ENCODE data around the gene PAPPA2. TPM values are rescaled to one million over a fixed set of nuclear protein-coding genes. Genes with fewer than 3 reads are reported as not detected.

PAPPA2 gene
- total and polyA plus RNA-seq, 2 donors (not counting 1 experiment from before 2014, with no cell fraction given), result not detected

DNA sequence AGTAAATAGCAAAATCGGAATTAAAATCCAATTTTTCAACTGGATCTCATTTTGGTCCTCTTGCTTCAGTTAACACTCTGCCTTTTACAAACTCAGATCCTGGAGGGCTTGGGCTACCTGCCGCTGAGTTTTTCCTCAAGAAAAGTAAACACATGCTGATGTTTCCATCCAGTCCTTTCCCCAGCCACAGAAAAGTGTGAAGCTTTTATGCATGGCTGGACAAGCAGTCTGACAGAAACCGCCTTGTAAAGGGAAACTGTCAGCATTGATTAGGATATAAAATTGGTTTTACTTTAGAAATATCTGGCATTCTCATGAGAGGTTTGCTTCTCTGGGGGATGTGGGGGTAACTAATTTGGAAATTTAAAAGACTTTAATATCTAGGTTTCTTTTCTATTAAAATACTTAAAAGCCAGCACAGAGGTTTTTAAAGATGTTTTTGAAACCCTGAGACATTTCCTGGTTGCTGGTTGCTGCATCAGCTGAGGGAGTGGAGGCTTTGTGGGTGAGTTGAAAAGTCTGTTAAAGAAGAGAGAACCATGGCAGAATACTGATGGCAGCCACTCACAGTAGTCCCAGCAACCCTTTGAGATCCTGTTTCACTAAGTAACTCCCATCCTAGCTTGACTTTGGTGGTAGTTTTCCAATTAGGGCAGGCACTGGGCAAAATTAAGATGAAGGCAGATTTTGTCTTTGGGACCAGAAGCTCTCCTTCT lies 238.3 kb downstream of the PAPPA2 start:
- DNase-seq (no peak), ATAC-seq (ENCODE audit: low read depth) (no peak)
- Histone ChIP-seq H3K79me2 (ENCODE audit: control insufficient read depth, insufficient read depth, low read length) (no peaks in the 10 kb centered on the region), H3K4me2 (replicated peaks; ENCODE audit: low read depth, low read length, poor library complexity, severe bottlenecking) (no peak overlapping the region), H3K27ac (ENCODE audit: low read length in 2 of 2) (no peak overlapping the region), H3K27me3 (replicated peaks in 1 of 4; ENCODE audit: control extremely low read depth in 1 of 4, control insufficient read depth in 3 of 4, insufficient read depth in 4 of 4, low read length in 3 of 4) (peaks cover 0 to 4% (median 0%) of the 10 kb centered on the region in 4 experiments), H3K4me1 (ENCODE audit: control insufficient read depth in 2 of 2, insufficient read depth in 2 of 2, low read length in 2 of 2) (no peaks in the 10 kb centered on the region), H3K9ac (ENCODE audit: low read length) (no peak overlapping the region), H3K9me3 (ENCODE audit: control extremely low read depth in 1 of 3, control insufficient read depth in 2 of 3, insufficient read depth in 1 of 3, low read length in 2 of 3) (no peaks in the 10 kb centered on the region), H3K4me3 (ENCODE audit: control extremely low read depth in 1 of 5, extremely low read depth in 1 of 5, insufficient read depth in 1 of 5, low read depth in 2 of 5, low read length in 4 of 5) (no peak overlapping the region), H4K20me1 (ENCODE audit: control insufficient read depth, insufficient read depth, low read length, poor library complexity, severe bottlenecking) (no peaks in the 10 kb centered on the region), H2AFZ (ENCODE audit: insufficient read depth, low read depth, low read length, poor library complexity, severe bottlenecking) (no peak overlapping the region), H3K36me3 (replicated peaks in 1 of 2; ENCODE audit: control extremely low read depth in 1 of 2, control insufficient read depth in 1 of 2, extremely low read depth in 1 of 2, insufficient read depth in 2 of 2, low read length in 1 of 2) (no peaks in the 10 kb centered on the region)
- POLR2A ChIA-PET, result no interaction called here
- H3K9me3 Mint-ChIP-seq (ENCODE audit: insufficient read depth), result no peaks in the 10 kb centered on the region
- TF ChIP-seq, protein P1, sequence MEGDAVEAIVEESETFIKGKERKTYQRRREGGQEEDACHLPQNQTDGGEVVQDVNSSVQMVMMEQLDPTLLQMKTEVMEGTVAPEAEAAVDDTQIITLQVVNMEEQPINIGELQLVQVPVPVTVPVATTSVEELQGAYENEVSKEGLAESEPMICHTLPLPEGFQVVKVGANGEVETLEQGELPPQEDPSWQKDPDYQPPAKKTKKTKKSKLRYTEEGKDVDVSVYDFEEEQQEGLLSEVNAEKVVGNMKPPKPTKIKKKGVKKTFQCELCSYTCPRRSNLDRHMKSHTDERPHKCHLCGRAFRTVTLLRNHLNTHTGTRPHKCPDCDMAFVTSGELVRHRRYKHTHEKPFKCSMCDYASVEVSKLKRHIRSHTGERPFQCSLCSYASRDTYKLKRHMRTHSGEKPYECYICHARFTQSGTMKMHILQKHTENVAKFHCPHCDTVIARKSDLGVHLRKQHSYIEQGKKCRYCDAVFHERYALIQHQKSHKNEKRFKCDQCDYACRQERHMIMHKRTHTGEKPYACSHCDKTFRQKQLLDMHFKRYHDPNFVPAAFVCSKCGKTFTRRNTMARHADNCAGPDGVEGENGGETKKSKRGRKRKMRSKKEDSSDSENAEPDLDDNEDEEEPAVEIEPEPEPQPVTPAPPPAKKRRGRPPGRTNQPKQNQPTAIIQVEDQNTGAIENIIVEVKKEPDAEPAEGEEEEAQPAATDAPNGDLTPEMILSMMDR (IDR thresholded peaks at IDR 0.05), result no peak
- TF ChIP-seq EZH2 (IDR thresholded peaks at IDR 0.05; ENCODE audit: borderline replicate concordance, insufficient read depth, low read depth, low read length, poor library complexity, severe bottlenecking), result no peak
- CTCF ChIA-PET, result interaction anchor here (1.4 kb wide), 1 partner anchor 10 kb away, joined by 4 read pairs; no protein-coding TSS in a partner anchor
- no peak overlapping the region for H3K27ac Mint-ChIP-seq
- H3K4me1 Mint-ChIP-seq, result no peaks in the 10 kb centered on the region
- 73% methylated on average over 2 of the region's 3 CpGs for WGBS (ENCODE audit: insufficient coverage)
- intact Hi-C loops (cut with micrococcal nuclease), result no loop called here
- no peak overlapping the region for H3K4me3 Mint-ChIP-seq
- peaks cover 13% of the 10 kb centered on the region for H3K27me3 Mint-ChIP-seq

DNA sequence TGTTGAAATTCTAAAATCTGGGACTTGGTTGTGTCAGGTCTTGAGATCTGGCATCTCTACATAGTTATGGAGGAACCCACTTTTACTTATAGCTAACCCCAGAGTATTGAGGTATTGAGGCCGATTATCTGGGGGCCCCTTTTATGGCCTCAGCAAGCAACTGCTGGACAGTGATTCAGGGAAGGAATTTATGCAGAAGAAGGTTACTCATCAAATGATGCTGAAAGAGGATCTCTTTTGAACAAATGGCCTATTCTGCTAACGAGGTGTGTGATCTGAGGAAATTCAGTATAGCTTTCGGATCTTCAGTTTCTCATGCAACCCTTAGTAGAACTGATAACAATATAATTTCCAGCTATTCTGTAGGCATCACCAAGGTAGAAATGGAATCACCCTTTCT lies 239.9 kb downstream of the PAPPA2 start:
- Mint-ChIP-seq H3K4me3 (no peak overlapping the region), H3K27me3 (peaks cover 16% of the 10 kb centered on the region), H3K9me3 (ENCODE audit: insufficient read depth) (no peaks in the 10 kb centered on the region), H3K27ac (no peak overlapping the region), H3K4me1 (no peaks in the 10 kb centered on the region)
- Histone ChIP-seq H2AFZ (ENCODE audit: insufficient read depth, low read depth, low read length, poor library complexity, severe bottlenecking) (no peak overlapping the region), H3K4me3 (ENCODE audit: control extremely low read depth in 1 of 5, extremely low read depth in 1 of 5, insufficient read depth in 1 of 5, low read depth in 2 of 5, low read length in 4 of 5) (no peak overlapping the region), H3K36me3 (replicated peaks in 1 of 2; ENCODE audit: control extremely low read depth in 1 of 2, control insufficient read depth in 1 of 2, extremely low read depth in 1 of 2, insufficient read depth in 2 of 2, low read length in 1 of 2) (no peaks in the 10 kb centered on the region), H3K9ac (ENCODE audit: low read length) (no peak overlapping the region), H3K9me3 (ENCODE audit: control extremely low read depth in 1 of 3, control insufficient read depth in 2 of 3, insufficient read depth in 1 of 3, low read length in 2 of 3) (no peaks in the 10 kb centered on the region), H3K27ac (ENCODE audit: low read length in 2 of 2) (no peak overlapping the region), H3K27me3 (replicated peaks in 1 of 4; ENCODE audit: control extremely low read depth in 1 of 4, control insufficient read depth in 3 of 4, insufficient read depth in 4 of 4, low read length in 3 of 4) (peaks cover 0 to 4% (median 0%) of the 10 kb centered on the region in 4 experiments), H3K79me2 (ENCODE audit: control insufficient read depth, insufficient read depth, low read length) (no peaks in the 10 kb centered on the region), H3K4me1 (ENCODE audit: control insufficient read depth in 2 of 2, insufficient read depth in 2 of 2, low read length in 2 of 2) (no peaks in the 10 kb centered on the region), H4K20me1 (ENCODE audit: control insufficient read depth, insufficient read depth, low read length, poor library complexity, severe bottlenecking) (no peaks in the 10 kb centered on the region), H3K4me2 (replicated peaks; ENCODE audit: low read depth, low read length, poor library complexity, severe bottlenecking) (no peak overlapping the region)
- ATAC-seq (ENCODE audit: low read depth) (no peak), DNase-seq (no peak)
- no peak for TF ChIP-seq EZH2 (IDR thresholded peaks at IDR 0.05; ENCODE audit: borderline replicate concordance, insufficient read depth, low read depth, low read length, poor library complexity, severe bottlenecking)
- TF ChIP-seq, protein P1 (IDR thresholded peaks at IDR 0.05), result no peak
- 80% methylated on average over 1 of the region's 3 CpGs for WGBS (ENCODE audit: insufficient coverage)
- ChIA-PET CTCF (no interaction called here), POLR2A (no interaction called here)
- intact Hi-C loops (cut with micrococcal nuclease), result no loop called here

Measured in B cell (primary cell).